LNCAP (cell line): ENCODE measurements around the gene TMEM198.

Source experiments
- CTCF ChIP-seq: fragments of 450-650 bp; IDR thresholded peaks from 2 replicates; pipeline ENCODE4 v1.5.1; 2017; ENCODE audit warnings: mild to moderate bottlenecking

The TMEM198 gene

GRCh38 chr2:219516888-219517287 lies 26.9 kb upstream of the TMEM198 start:
- no peak for TF ChIP-seq CTCF

- TF ChIP-seq CTCF: no peak
Observed at GRCh38 chr2:219517954-219518778, 25.7 kb upstream of the TMEM198 start.

- no peak for TF ChIP-seq CTCF
Observed at GRCh38 chr2:219519526-219519916, 24.3 kb upstream of the TMEM198 start.

GRCh38 chr2:219520079-219520478 lies 23.7 kb upstream of the TMEM198 start:
- TF ChIP-seq CTCF: no peak

- TF ChIP-seq CTCF: peak; percentile 50
Observed at GRCh38 chr2:219521066-219521880, 22.6 kb upstream of the TMEM198 start.

- no peak for TF ChIP-seq CTCF
Observed at GRCh38 chr2:219522111-219523030, 21.5 kb upstream of the TMEM198 start.
